CD1c-positive myeloid dendritic cell (primary cell): ENCODE measurements around the gene DPH5.
"Not testable (repeated sequence)": the region's sequence is repeated elsewhere in the genome, so short reads cannot be mapped to it uniquely, and the experiment has no call there.

Experiments
- DNase-seq: peaks from one replicate; pipeline ENCODE4 v3.0.0-alpha.2; 2016; ENCODE audit errors: extremely low spot score

DPH5 gene

GRCh38 chr1:101025657-101026429 lies at the start of gene DPH5:
TSS of gene DPH5 (minus strand) at chr1:101025784. CDS start at chr1:101025443, 341 bp downstream.
- DNase-seq: peak; percentile 91

GRCh38 chr1:101073836-101074235 lies 48.3 kb upstream of the DPH5 start:
- no peak for DNase-seq

- DNase-seq: no peak
Observed at GRCh38 chr1:101071470-101071891, 45.9 kb upstream of the DPH5 start.

- DNase-seq: no peak
Observed at GRCh38 chr1:101069158-101069557, 43.6 kb upstream of the DPH5 start.

- not testable (repeated sequence) for DNase-seq
Observed at GRCh38 chr1:101066937-101067335, 41.4 kb upstream of the DPH5 start.

GRCh38 chr1:101066260-101066936 lies 40.8 kb upstream of the DPH5 start:
- DNase-seq: no peak

- DNase-seq: no peak
Observed at GRCh38 chr1:101065575-101065974, 40.0 kb upstream of the DPH5 start.

GRCh38 chr1:101064697-101065096 lies 39.1 kb upstream of the DPH5 start:
- DNase-seq: no peak

- no peak for DNase-seq
Observed at GRCh38 chr1:101060992-101061391, 35.4 kb upstream of the DPH5 start.

- DNase-seq: no peak
Observed at GRCh38 chr1:101059945-101060542, 34.5 kb upstream of the DPH5 start.

- no peak for DNase-seq
Observed at GRCh38 chr1:101055623-101056022, 30.0 kb upstream of the DPH5 start.

- no peak for DNase-seq
Observed at GRCh38 chr1:101051688-101052638, 26.4 kb upstream of the DPH5 start.

- DNase-seq: no peak
Observed at GRCh38 chr1:101050869-101051268, 25.3 kb upstream of the DPH5 start.

GRCh38 chr1:101044749-101045148 lies 19.2 kb upstream of the DPH5 start:
- no peak for DNase-seq

GRCh38 chr1:101044259-101044658 lies 18.7 kb upstream of the DPH5 start:
- no peak for DNase-seq

- no peak for DNase-seq
Observed at GRCh38 chr1:101043776-101044175, 18.2 kb upstream of the DPH5 start.

- no peak for DNase-seq
Observed at GRCh38 chr1:101041300-101041699, 15.7 kb upstream of the DPH5 start.

GRCh38 chr1:101040666-101041065 lies 15.1 kb upstream of the DPH5 start:
- no peak for DNase-seq

- no peak for DNase-seq
Observed at GRCh38 chr1:101039245-101039644, 13.7 kb upstream of the DPH5 start.

GRCh38 chr1:101037316-101037715 lies 11.7 kb upstream of the DPH5 start:
- DNase-seq: no peak

- DNase-seq: no peak
Observed at GRCh38 chr1:101033017-101033416, 7.4 kb upstream of the DPH5 start.

GRCh38 chr1:101032129-101032528 lies 6.5 kb upstream of the DPH5 start:
- DNase-seq: not testable (repeated sequence)
